Prostate gland (tissue), 2 donors: Measurements from ENCODE around the gene ACACB. TPM values are rescaled to one million over a fixed set of nuclear protein-coding genes. Genes with fewer than 3 reads are reported as not detected.

Experiments used
- DNase-seq: peaks from one replicate; pipeline ENCODE4 v3.0.0-alpha.2; 2019; ENCODE audit warnings: low spot score
- H3K27ac ChIP-seq, 2 donors: fragments of 200-600 bp; sonication (generic); 2 replicates each; pipeline ENCODE4 v1.5.1; 2017 to 2019
- H3K27me3 ChIP-seq: fragments of 200-600 bp; sonication (generic); replicated peaks from 2 replicates; pipeline ENCODE4 v1.5.1; 2019; ENCODE audit not compliant: insufficient read depth
- H3K36me3 ChIP-seq, 2 donors: fragments of 200-600 bp; sonication (generic); 1 replicate in 1 of 2; 2 replicates in 1 of 2; pipeline versions ENCODE4 v1.5.1 to v1.8.1; 2017 to 2019
- H3K4me1 ChIP-seq: fragments of 200-600 bp; sonication (generic); replicated peaks from 2 replicates; pipeline ENCODE4 v1.5.1; 2019
- H3K4me3 ChIP-seq, 2 donors: fragments of 200-600 bp; sonication (generic); 2 replicates each; pipeline ENCODE4 v1.5.1; 2017 to 2019
- H3K9me3 ChIP-seq: fragments of 200-600 bp; sonication (generic); 2 replicates; pipeline ENCODE4 v1.5.1; 2017
- POLR2A ChIP-seq: fragments of 450-650 bp; IDR thresholded peaks from one replicate; pipeline ENCODE4 v1.6.1; 2016; ENCODE audit warnings: antibody characterized with exemption, mild to moderate bottlenecking
- POLR2AphosphoS5 ChIP-seq: sonication (generic); formaldehyde crosslinking; IDR thresholded peaks from one replicate; pipeline ENCODE4 v1.6.1; 2017; ENCODE audit warnings: antibody characterized with exemption
- WGBS: methylation state at CpG from one replicate; pipeline ENCODE4 v1.1.5; 2018; 5-methylcytosine and 5-hydroxymethylcytosine counted together
- intact Hi-C: fragments of 100-400 bp; cut with DNase I; formaldehyde crosslinking; loops from one replicate; pipeline ENCODE4 v1.14.2; 2022
- total RNA-seq, 2 donors: library from RNA; depleted of rRNA; stranded (reverse); fragments of >200 nt; gene quantifications; one replicate each; pipeline ENCODE4 v1.1.0, GENCODE V29; 2016
- TF ChIP-seq, protein P1 (sequence below), 4 experiments: fragments of 200-600 bp in 2 of 4; fragments of 450-650 bp in 2 of 4; sonication (generic) in 2 of 4; IDR thresholded peaks; 1 replicate in 3 of 4; 2 replicates in 1 of 4; pipeline ENCODE4 v1.5.1; 2016 to 2019; ENCODE audit warnings: antibody characterized with exemption in 4 of 4, mild to moderate bottlenecking in 2 of 4, moderate library complexity in 2 of 4

ACACB gene
- total RNA-seq, 2 donors from 2014 or later = 52.5 to 63.3 TPM

- peaks cover 8 to 10% of the 10 kb centered on the region in 2 donors for H3K36me3 ChIP-seq
- intact Hi-C loops = no loop called here
- H3K27ac ChIP-seq = no peak overlapping the region
- H3K4me1 ChIP-seq = no peaks in the 10 kb centered on the region
- WGBS = 97% methylated on average over 5 of the region's 5 CpGs
- H3K27me3 ChIP-seq = no peaks in the 10 kb centered on the region
- no peak for DNase-seq
- no peaks in the 10 kb centered on the region for H3K9me3 ChIP-seq
- H3K4me3 ChIP-seq = no peak overlapping the region
- no peak for TF ChIP-seq POLR2A
- TF ChIP-seq POLR2AphosphoS5 = no peak
- TF ChIP-seq, protein P1, sequence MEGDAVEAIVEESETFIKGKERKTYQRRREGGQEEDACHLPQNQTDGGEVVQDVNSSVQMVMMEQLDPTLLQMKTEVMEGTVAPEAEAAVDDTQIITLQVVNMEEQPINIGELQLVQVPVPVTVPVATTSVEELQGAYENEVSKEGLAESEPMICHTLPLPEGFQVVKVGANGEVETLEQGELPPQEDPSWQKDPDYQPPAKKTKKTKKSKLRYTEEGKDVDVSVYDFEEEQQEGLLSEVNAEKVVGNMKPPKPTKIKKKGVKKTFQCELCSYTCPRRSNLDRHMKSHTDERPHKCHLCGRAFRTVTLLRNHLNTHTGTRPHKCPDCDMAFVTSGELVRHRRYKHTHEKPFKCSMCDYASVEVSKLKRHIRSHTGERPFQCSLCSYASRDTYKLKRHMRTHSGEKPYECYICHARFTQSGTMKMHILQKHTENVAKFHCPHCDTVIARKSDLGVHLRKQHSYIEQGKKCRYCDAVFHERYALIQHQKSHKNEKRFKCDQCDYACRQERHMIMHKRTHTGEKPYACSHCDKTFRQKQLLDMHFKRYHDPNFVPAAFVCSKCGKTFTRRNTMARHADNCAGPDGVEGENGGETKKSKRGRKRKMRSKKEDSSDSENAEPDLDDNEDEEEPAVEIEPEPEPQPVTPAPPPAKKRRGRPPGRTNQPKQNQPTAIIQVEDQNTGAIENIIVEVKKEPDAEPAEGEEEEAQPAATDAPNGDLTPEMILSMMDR (IDR thresholded peaks at IDR 0.05) = no peak
Observed at GRCh38 chr12:109223868-109224267, 107.5 kb downstream of the ACACB start.

DNA sequence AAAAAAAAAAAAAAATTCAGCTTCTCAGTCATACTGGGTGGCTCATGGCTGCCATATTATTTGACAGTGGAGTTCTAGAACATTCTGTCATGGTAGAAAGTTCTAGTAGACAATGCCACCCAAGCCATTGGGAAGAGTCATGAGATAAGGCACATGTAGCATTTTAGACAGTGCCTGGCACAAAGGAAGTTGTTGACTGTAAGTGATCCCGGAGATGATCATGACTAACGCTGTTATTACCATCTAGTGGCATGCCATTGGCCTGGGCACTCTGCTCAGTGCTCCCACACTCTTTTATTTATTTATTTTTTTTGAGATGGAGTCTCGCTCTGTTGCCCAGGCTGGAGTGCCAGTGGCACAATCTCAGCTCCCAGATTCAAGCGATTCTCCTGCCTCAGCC, 112.3 kb downstream of the ACACB start:
- no peak for TF ChIP-seq POLR2A
- TF ChIP-seq POLR2AphosphoS5 = no peak
- TF ChIP-seq, protein P1 (IDR thresholded peaks at IDR 0.05) = no peak
- intact Hi-C loops = no loop called here
- 97% methylated on average over 4 of the region's 4 CpGs for WGBS

GRCh38 chr12:109230193-109230592, 113.8 kb downstream of the ACACB start:
- intact Hi-C loops = no loop called here

More for the DNA sequence above, 112.3 kb downstream of the ACACB start:
- H3K4me3 ChIP-seq = no peak overlapping the region
- H3K9me3 ChIP-seq = no peaks in the 10 kb centered on the region
- H3K4me1 ChIP-seq = no peaks in the 10 kb centered on the region
- no peak overlapping the region for H3K27ac ChIP-seq
- no peak for DNase-seq
- no peaks in the 10 kb centered on the region for H3K27me3 ChIP-seq
- peaks cover 5 to 10% of the 10 kb centered on the region in 2 donors for H3K36me3 ChIP-seq

GRCh38 chr12:109232731-109233130, 116.3 kb downstream of the ACACB start:
- 95% methylated on average over 7 of the region's 7 CpGs for WGBS
- H3K9me3 ChIP-seq = no peaks in the 10 kb centered on the region
- TF ChIP-seq, protein P1 (IDR thresholded peaks at IDR 0.05) = no peak
- no peak for TF ChIP-seq POLR2A
- no peak for TF ChIP-seq POLR2AphosphoS5
- no peaks in the 10 kb centered on the region for H3K27me3 ChIP-seq
- intact Hi-C loops = no loop called here
- no peak for DNase-seq
- H3K4me3 ChIP-seq = no peak overlapping the region
- peaks cover 4 to 7% of the 10 kb centered on the region in 2 donors for H3K36me3 ChIP-seq
- no peak overlapping the region for H3K27ac ChIP-seq
- H3K4me1 ChIP-seq = no peaks in the 10 kb centered on the region

More at GRCh38 chr12:109230193-109230592, 113.8 kb downstream of the ACACB start:
- Histone ChIP-seq H3K27me3 (no peaks in the 10 kb centered on the region), H3K36me3 (peaks cover 9 to 14% of the 10 kb centered on the region in 2 donors), H3K27ac (no peak overlapping the region), H3K4me1 (no peaks in the 10 kb centered on the region), H3K4me3 (no peak overlapping the region), H3K9me3 (no peaks in the 10 kb centered on the region)
- WGBS = 81% methylated on average over 2 of the region's 2 CpGs
- DNase-seq = no peak
- TF ChIP-seq, protein P1 (IDR thresholded peaks at IDR 0.05) = no peak
- TF ChIP-seq POLR2AphosphoS5 (no peak), POLR2A (no peak)

GRCh38 chr12:109234012-109234411, 117.6 kb downstream of the ACACB start:
- intact Hi-C loops = no loop called here
- TF ChIP-seq, protein P1 (IDR thresholded peaks at IDR 0.05) = no peak
- TF ChIP-seq POLR2A (no peak), POLR2AphosphoS5 (no peak)
- Histone ChIP-seq H3K9me3 (no peaks in the 10 kb centered on the region), H3K27me3 (no peaks in the 10 kb centered on the region), H3K27ac (no peak overlapping the region), H3K36me3 (peaks cover 4 to 7% of the 10 kb centered on the region in 2 donors), H3K4me3 (no peak overlapping the region), H3K4me1 (no peaks in the 10 kb centered on the region)
- DNase-seq = no peak
- WGBS = 86% methylated on average over 15 of the region's 15 CpGs
